Jurkat, Clone E6-1 (cell line): ENCODE data around the gene ELOVL3.

ENCODE experiments used
- DNase-seq: peaks from one replicate; pipeline ENCODE4 v3.0.0-alpha.2; 2011; ENCODE audit warnings: low read depth, low spot score
- H3K4me3 ChIP-seq: 2 replicates; pipeline ENCODE4 v1.5.1; 2011; ENCODE audit warnings: mild to moderate bottlenecking, low read length, control low read depth, moderate library complexity

The ELOVL3 gene

DNA sequence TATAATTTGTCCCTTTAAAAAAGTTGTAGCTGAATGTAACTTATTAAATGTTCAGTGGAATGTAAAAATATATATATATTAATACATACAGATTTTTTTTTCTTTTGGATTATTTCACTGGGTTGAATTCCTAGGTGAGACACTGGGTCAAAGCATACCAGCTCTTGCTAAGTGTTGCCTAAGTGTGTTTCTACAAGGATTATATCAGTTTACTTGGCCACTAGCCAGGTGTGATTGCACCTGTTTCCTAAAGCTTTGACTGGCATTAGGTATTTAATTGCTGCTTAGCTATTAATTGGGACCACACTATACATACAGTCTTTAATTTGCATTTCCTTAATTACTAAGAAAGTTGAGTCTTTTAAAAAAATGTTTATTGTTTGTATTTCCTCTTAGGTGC is 5.5 kb upstream of the ELOVL3 start:
- no peak for DNase-seq

DNA sequence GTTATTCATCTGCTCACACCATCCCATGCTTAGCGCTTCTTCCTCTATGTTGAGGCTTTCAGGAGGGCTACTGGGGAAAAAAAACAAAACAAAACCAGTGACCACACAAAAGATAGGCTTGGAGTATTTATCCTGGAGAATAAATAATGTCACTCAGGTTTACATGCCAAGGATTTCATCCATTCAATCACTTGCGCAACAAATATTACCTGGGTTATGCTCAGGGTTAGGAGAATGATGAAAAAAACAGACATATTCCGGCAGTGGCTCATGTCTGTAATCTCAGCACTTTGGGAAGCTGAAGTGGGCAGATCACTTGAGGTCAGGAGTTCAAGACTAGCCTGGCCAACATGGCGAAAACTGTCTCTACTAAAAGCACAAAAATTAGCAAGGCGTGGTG is 3.3 kb upstream of the ELOVL3 start:
- DNase-seq, result no peak

More for the DNA sequence above, 5.5 kb upstream of the ELOVL3 start:
- no peak overlapping the region for H3K4me3 ChIP-seq

DNA sequence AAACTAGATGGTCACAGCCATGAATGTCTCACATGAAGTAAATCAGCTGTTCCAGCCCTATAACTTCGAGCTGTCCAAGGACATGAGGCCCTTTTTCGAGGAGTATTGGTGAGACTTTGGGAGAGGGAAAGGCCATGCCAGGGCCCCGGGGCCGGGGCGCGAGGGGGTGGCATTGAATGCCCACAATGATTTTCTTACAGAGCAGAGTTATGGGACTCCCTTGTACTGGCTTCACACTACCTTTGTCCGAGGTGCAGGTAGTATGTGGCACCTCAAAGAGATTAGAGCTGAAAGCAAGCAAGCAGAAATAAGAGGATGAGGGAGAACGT is 407 bp downstream of the ELOVL3 start:
- no peak for DNase-seq
- no peak overlapping the region; the same call in 1 of the 2 replicates for H3K4me3 ChIP-seq

More for the DNA sequence above, 3.3 kb upstream of the ELOVL3 start:
- no peak overlapping the region for H3K4me3 ChIP-seq

DNA sequence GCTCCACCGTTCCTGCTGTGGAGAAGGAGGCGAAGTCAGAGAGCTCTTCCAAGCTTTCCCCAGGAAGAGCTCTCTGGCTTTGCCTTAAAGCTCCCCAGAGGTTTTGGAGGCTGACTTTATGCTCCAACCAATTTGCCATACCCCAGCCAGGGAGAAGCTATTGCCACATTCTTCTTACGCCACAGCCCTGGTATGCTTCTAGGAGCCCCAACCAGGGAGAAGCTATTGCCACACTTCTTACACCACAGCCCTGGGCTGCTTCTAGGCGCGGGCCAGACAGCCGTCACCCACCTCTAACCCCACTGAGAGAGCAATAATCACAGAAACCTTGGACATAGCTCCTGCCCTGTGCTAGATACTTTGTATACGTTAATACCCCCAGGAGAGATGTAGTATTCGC is 951 bp downstream of the ELOVL3 start:
- no peak for DNase-seq
- no peak overlapping the region for H3K4me3 ChIP-seq

DNA sequence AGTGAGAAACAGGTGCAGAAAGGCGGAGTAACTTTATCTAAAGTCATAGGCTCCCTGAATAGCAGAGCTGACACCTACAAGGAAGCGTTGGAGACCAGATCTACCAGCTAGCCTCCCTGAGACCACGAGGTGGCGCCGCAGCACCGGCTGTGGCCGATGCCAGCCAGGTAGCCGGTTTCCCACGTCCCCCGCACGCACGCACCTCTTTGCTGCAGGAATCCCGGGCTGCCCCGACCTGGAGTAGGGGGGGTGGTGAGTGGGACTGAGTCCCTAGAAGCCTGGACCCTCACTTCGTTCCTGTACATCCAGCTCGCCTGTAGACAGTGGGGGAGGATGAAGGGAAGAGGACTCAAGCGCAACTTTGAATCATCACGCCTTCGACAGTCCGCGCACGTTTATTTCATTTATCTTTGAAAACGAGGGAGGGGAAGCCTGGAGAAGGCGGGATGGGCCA is 3.7 kb downstream of the ELOVL3 start:
- H3K4me3 ChIP-seq, result no peak overlapping the region
- DNase-seq, result peak; percentile 61

DNA sequence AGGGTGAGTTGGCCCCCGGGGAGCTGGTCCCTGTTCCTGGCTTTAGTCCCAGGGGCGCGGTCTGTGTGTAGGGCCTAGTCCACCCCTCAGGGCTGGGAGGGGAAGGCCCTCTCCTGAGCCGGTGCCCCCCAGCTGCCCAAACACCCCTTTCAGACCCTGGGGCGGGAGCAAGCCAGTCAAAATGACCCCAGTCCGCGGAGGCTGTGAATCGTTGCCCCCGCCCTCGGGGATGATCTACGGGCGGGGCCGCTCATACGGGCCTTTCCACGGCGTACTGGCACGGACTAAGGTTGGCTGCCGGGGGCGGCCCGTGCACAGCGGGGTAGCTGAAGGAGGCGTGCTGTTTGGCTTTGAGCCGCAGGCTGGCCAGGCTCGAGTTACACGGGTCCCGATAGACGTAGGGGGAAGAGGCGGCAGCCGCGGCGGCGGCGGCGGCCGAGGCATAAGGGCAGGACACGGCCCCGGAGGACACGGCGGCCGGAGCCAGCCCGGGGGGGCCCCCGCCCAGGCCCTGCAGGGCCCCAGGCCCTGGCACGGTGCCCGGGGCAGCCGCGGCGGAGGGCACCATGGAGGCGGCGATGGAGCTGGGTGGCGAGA is 4.3 kb downstream of the ELOVL3 start:
- DNase-seq, result no peak
- no peak overlapping the region for H3K4me3 ChIP-seq

DNA sequence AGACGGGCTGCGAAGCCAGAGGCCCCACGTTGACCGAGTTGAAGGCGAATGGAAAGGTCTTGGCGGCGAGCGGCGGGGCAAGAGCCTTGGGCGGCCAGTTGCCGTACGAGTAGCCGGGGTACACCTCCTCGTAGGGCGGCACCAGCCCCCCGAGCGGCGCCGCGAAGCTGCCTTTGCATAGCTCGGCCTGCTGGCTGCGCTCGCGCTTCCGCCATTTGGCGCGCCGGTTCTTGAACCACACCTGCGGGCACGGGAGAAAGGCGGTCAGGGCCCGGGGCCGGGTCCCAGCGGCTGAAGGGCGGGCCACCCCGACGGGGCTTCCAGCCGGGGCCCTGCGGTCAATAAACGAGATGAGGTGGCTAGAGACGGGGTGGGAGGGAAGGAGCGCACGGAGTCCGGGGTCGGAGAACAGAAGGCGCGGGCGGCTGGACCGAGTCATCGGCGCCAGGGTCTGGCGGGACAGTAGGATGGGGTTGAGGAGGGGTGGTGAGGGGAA is 4.8 kb downstream of the ELOVL3 start:
- no peak overlapping the region for H3K4me3 ChIP-seq
- no peak for DNase-seq

DNA sequence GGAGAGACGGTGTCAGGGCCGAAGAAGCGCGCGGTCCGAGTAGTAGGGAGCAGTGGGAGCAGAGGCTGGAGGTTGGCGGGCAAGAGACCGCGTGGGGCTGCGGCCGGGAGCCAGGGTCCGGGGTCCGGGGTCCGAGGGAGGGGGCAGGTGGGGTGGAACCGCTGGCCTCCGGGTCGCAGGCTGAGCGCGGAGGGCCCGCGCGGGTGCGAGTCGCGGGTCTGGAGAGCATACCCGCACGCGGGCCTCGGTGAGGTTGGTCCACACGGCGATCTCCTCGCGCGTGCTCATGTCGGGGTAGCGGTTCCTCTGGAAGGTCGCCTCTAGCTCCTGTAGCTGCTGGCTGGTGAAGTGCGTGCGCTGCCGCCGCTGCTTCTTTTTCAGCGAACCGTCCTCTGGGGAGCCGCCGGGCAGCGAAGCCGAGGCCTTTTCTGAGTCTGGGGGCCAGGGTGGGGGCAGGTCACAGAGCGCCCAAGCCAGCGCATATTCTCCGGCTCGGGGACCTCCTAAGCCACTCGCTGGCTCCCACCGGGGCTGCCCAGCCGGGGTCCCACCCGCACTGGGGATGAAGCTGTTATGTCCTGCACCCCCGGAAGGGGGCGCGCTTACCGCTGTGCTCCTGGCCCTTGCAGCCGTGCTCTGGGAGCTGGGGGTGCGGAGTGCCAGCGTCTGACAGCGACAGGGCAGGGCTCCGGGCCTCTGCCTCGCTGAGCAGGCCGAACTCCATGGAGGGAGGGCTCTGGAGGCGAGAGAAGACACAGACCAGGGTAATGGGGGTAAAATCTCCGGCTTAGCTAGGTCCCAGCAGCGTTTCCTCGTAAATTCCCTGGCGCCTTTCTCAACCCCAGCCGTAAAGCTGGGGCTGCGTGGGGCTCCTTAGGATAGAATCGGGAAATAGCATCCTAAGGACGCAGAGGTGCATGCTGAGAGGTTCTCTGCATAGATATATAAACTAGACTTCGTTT is 5.5 kb downstream of the ELOVL3 start:
- no peak overlapping the region for H3K4me3 ChIP-seq
- DNase-seq, result no peak

DNA sequence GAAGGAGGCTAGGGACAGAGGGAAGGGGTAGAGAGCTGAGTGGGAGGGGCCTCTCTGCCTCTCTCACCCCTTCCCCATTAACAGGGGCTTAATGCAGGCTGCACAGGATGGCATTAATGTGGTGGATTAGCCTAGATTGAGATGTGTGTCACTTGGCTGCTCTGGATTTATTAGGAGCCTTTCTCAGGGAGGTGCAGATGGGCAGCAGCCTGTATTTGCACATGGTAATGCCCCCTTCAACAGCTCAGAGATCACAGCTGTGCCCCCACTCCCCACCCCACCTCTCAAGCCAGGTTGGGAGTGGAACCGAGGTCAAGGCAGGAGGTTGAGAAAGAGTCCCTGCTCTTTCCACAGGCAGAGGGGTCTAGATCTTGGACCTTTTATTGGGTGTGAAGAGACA is 7.9 kb downstream of the ELOVL3 start:
- no peak overlapping the region for H3K4me3 ChIP-seq
- DNase-seq, result no peak

DNA sequence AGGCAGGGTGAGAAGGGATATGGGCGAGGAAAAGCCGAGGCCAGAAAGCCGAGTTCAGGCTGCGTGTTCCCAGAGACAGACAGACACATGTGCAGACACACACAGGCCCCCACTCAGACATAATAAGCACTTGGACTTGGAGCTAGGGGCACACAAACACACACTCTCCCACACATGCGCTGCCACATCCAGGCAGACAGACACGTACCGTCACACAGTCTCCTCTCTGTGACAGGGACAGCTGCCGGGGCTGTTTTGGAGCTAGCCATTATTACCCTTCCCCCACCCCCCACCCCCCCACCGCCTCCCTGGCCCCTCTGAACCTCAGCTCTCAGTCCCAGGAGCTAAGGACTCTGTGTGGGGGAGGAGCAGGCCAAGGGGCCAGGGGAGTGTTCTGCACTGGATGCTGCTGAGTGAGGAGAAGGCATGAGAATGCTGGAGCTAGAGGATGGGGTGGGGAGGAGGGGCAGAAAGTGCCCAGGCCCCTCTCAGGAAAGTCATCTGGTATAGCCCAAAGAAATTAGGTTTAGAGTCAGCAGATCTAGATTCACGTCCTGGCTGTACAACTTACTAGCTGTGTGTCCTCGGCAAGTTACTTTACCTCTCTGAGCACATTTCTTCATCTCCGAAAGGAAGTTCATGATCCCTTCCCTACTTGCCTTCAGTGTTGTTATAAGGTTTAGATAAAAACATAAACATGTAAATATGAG is 8.9 kb downstream of the ELOVL3 start:
- H3K4me3 ChIP-seq, result no peak overlapping the region
- DNase-seq, result no peak

DNA sequence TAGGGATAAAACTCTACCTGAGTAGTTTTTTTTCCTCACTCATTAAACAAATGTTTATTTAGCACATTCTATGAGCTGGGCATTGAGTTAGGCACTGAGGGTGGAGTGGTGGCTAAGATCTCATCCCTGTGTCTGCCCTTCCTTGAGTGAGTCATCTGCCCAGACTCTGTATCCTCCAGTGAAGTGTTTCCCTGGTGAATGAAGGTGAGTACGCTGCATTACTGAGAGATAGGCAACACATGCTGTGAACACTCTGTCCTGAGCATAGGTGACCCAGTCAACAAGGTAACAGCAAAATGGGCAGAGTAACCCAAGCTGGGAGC is 9.5 kb downstream of the ELOVL3 start:
- DNase-seq, result no peak
- H3K4me3 ChIP-seq, result no peak overlapping the region

DNA sequence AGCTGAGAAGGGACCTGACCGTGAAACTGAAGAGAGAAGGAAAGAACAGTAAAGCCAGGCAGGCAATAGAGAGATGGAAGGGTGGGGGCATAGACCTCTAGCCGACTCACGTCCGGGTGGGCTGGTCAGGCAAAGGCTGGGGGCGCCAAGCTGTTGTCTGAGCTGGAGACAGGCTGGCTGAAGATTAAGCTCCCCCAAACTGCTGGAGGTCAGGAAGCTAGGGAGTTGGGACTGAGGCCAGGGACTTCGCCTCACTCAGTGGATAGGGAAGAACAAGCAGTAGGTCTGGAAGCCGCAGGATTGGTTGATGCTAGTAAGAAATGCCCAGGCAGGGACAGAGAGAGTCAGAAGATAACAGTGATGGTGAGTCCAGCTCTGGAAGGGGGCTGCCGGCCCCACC is 9.9 kb downstream of the ELOVL3 start:
- no peak overlapping the region for H3K4me3 ChIP-seq
- DNase-seq, result no peak

DNA sequence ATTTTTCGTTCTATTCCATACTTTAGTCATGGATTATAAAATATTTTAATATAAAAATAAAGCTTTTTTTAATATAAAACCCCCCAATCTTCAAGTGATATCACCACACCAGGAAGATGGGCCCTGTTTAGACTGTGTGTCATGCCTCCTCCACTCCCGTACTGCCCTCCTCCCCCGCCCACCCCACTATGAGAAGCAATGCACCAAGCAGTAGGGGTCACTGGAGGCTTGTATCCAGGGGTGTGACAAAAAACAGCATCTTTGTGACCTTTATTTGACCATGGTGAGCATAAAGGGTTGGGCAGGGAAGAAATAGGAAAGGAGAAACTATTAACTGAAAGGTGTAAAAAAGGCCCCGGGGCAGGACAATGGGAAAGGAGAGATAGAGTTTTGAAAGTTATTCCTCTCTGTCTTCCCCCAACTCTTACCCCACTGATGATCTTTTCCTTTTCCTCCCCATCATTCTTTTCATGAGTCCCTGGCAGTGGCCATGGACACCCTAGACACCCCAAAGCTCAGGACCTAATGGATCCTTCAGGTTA is 11.7 kb downstream of the ELOVL3 start:
- H3K4me3 ChIP-seq, result no peak overlapping the region

DNA sequence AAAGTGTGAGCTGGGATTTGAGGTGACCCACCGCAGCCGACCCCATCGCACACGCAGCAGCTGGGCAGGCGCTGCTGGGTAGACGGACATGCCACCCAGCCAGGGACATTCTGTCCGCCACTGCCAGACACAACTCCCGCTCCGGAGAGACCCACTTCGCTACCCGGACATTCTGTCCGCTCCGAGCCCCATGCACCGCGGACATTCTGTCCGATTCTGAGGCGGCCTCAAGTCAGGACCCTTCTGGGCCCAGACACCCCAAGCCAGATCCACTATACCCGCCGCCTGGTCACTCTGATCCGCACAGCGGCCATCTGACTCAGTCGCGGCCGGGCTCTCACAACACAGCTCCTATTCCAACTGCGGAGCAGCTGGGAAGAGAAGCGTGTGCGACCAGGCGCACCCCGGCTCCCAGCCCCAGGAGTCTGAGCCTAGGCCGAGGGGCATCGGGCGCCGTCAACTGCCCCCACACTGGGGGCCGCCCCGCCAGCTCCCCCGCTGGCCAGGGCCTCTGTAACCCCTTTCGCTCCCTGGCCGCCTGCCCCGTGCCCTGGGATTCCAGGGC is 14.4 kb downstream of the ELOVL3 start:
- DNase-seq, result no peak
- H3K4me3 ChIP-seq, result no peak overlapping the region

More for the DNA sequence above, 11.7 kb downstream of the ELOVL3 start:
- no peak for DNase-seq

DNA sequence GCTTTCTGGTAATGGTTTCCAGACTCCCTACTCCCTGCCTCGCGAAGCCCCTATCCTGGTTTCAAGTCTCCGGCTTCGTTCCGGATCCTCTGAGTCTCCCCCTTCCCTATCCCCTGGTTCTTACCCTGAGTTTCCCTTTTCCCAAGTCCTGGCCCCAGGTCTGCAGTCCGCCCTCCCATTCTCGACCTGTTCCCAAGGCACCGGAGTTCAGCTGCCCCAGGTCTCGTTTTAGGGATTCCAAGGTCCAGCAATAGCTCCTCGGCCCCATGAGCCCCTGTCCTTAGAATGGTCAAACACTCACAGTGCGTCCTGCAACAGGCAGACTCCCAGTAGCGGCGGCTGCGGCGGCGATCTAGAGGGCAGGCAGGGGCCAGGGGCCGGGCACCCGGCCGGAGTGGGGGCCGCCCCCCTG is 14.9 kb downstream of the ELOVL3 start:
- no peak overlapping the region for H3K4me3 ChIP-seq
- no peak for DNase-seq

DNA sequence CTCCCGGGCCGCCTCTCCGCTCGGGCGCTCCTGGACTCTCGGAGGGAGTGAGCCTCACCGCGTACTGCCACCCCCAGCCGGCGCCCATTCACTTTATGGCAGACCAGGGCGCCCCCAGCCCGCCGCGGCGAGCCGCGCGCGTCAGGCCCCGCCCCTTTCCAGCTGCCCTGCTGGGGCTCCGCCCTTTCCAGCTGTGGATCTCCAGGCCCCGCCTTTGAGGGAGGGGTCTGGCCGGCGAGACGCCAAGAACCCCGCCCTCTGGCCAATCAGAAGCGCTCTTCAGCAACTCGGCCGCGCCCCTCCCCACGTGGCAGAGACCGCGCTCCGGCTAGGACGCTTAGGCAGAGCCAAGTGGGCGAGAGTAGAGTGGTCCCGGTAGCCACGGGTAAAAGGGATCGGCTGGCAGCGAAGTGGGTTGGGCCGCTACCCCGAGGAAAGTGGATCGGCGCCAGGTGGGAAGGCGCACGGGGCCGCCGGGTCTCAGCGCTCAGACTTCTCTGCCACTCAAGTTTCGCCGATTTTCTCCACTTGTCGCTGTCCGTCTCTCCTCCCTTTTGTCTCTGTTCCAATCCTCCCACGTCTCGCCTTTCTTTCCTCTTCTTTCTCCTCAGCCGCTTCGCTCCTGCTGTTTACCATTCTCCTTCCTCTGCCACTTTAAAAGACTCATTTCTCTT is 15.5 kb downstream of the ELOVL3 start, which contains the start of gene PITX3:
Gene PITX3 (minus strand): TSS at position 69 of the 674 bp plus-strand sequence. CDS start 9,432 bp downstream, outside the sequence.
- DNase-seq, result no peak
- no peak within 1 kb of the TSS for H3K4me3 ChIP-seq

DNA sequence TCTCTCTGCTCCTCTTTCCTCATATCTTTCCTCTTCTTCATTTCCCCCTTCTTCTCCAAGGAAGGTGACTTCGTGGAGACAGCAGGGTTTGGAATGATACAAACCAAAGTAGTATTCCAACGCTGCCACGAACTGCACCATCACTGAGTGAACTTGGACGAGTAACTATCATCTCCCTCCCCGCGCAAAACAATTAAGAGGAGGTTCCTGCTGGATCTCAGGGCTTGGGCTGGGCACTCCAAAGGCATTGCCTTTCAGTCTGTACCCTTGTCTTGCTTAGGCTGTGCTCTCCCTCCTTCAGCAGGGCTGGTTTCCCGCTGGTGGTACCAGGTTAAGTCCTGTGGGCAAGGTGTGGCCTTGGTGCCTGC is 16.0 kb downstream of the ELOVL3 start:
- DNase-seq, result no peak
- no peak overlapping the region for H3K4me3 ChIP-seq

DNA sequence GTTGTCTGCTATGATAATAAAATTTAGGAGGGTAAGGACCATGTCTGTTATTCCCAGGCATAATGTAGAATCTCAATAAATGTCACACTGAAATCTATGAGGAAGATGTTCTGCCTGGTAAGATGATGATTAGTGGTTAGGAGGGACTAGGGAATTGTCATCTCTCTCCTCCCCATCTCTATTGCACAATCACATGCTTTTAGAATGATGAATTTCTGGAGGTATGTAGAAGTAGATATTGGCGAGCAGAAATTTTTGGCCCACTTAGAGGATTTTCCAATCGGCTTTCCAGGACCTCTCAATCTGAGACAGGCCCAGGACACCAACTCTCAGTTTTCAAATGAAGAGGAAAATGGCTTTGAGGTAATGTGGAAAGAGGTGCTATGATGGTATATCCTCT is 17.2 kb downstream of the ELOVL3 start:
- no peak overlapping the region for H3K4me3 ChIP-seq
- no peak for DNase-seq
